Measurements from ENCODE around the gene SOX6.
A peak's percentile ranks its signal among the peaks of the same experiment; 100 is the strongest.

SOX6 gene

DNA sequence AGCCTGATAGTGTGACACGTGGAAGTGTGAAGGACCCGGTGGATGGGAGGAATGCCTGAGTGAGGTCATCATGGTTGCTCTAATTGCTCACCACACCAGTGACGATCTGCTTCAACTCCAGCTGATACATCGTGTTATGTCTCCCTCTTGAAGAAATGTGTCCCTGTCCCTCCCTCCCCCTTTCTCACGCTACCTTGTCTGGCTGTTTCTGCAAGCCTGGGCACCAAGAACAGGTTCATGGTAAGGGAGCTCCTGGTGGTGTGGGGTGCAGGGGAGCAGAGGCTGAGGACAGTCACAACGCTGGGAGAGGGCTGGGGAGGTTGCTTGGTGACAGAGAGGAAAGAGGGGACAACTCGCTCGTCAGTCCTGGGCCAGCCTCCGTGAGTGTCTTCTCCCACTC, 413.4 kb downstream of the SOX6 start:
- no peak overlapping the region for H3K4me3 ChIP-seq (ENCODE audit: low read depth, low read length)
- TF ChIP-seq, protein P1, sequence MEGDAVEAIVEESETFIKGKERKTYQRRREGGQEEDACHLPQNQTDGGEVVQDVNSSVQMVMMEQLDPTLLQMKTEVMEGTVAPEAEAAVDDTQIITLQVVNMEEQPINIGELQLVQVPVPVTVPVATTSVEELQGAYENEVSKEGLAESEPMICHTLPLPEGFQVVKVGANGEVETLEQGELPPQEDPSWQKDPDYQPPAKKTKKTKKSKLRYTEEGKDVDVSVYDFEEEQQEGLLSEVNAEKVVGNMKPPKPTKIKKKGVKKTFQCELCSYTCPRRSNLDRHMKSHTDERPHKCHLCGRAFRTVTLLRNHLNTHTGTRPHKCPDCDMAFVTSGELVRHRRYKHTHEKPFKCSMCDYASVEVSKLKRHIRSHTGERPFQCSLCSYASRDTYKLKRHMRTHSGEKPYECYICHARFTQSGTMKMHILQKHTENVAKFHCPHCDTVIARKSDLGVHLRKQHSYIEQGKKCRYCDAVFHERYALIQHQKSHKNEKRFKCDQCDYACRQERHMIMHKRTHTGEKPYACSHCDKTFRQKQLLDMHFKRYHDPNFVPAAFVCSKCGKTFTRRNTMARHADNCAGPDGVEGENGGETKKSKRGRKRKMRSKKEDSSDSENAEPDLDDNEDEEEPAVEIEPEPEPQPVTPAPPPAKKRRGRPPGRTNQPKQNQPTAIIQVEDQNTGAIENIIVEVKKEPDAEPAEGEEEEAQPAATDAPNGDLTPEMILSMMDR (IDR thresholded peaks at IDR 0.05; ENCODE audit: low read depth, low read length) = no peak

DNA sequence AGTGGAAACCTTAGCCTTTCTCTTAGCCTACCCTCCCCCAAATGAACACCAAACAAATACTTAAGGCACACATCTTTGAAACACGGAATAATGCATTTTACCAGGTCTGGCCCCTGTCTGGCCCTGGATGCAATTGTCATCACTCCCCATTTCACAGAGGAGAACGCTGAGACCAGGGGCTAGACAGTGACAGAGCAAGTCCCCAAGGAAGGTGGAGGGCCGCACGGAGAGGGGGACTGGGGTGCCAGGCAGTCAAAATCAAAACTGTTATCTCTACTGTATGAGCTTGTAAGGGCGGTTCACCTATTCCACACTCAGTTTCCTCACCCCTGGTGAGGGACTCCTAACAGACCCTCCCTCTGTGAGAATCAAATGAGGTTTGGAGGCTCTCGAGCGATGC, 414.2 kb downstream of the SOX6 start:
- TF ChIP-seq, protein P1 (IDR thresholded peaks at IDR 0.05; ENCODE audit: low read depth, low read length) = no peak
- H3K4me3 ChIP-seq (ENCODE audit: low read depth, low read length) = no peak overlapping the region

GRCh38 chr11:15941206-15941770, 415.1 kb downstream of the SOX6 start:
- no peak overlapping the region for H3K4me3 ChIP-seq (ENCODE audit: low read depth, low read length)
- TF ChIP-seq, protein P1 (IDR thresholded peaks at IDR 0.05; ENCODE audit: low read depth, low read length) = peak; percentile 59

- no peak overlapping the region for H3K4me3 ChIP-seq (ENCODE audit: low read depth, low read length)
- TF ChIP-seq, protein P1 (IDR thresholded peaks at IDR 0.05; ENCODE audit: low read depth, low read length) = no peak
Observed at GRCh38 chr11:15940462-15941205, 415.7 kb downstream of the SOX6 start.

DNA sequence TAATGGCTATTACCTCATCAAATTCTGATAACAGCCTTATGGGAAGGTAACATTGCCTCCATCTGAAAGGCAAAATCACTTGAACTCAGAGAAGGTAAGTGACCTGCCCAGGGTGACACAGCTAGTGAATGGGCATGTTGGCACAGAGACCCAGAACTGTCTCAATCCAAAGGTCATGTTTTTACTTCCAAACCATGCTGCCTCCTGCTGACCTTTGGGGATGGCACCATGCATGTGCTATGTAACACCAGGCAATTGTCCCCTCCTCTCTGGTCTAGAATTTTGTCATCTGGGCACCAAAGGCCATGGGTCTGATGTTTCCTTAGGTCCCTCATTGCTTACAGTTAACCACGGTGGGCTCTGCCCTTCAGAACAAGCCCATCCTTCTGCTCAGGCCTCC, 417.4 kb downstream of the SOX6 start:
- TF ChIP-seq, protein P1 (IDR thresholded peaks at IDR 0.05; ENCODE audit: low read depth, low read length) = no peak
- no peak overlapping the region for H3K4me3 ChIP-seq (ENCODE audit: low read depth, low read length)

DNA sequence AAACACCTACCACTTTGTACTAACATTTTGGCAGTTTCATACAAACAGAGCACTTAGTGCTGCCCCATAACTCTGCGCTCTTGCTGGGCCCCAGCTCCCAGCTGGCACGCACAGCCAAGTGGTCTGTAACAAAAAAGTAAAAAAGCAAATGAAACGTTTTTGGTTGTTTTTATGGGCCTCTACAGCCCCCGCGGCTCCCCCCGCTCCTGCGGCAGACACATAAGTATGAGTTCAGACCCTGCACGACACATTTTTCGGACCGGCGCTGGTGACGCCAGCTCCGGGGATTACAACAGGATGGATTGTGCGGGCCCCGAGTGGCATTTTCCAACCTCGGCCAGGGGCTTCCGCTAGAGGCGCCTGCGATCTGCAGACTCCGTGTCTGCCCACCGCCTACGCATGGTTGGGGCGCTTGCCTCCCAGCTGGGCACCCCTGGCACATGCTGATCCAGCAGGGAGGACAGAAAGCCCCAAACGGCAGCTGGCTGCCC, 418.2 kb downstream of the SOX6 start:
- no peak overlapping the region for H3K4me3 ChIP-seq (ENCODE audit: low read depth, low read length)
- TF ChIP-seq, protein P1 (IDR thresholded peaks at IDR 0.05; ENCODE audit: low read depth, low read length) = no peak

DNA sequence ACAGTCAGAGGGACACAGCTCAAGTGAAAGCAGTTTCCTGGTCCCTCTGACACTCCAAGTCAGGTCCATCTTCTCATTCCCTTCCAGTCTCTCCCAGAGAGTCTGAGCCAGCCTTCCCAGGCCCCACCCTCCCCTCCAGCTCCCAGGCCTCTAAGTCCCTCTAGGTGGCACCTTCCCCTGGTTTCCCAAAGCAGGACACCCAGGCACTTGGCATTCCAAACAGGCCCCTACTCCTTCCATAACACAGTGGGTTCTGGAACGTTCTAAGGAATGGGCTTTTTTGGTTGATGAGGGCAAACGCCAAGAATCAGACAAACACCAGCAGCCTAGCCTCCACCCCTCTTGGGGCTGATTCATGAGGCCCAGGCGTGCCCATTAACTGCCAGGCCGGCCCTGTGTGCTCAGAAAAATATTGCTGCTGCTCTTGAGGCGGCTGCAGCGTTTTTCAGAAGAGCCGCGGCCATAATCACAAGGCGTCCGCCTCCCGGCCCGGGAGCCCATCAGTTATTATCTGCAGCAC, 418.7 kb downstream of the SOX6 start:
- TF ChIP-seq, protein P1 (IDR thresholded peaks at IDR 0.05; ENCODE audit: low read depth, low read length) = no peak
- no peak overlapping the region for H3K4me3 ChIP-seq (ENCODE audit: low read depth, low read length)

All from WI38 (cell line).